Calu3 (cell line): Measurements from ENCODE around the gene ELOVL7. TPM values are rescaled to one million over a fixed set of nuclear protein-coding genes. Genes with fewer than 3 reads are reported as not detected.

Source experiments
- BruUV-seq: library from RNA; stranded (reverse); fragments of 400-500 nt; replicated peaks from 2 replicates; lab custom pipeline; 2021; lab: Mats Ljungman, UMichigan
- CTCF ChIA-PET: fragments of 300-600 bp; sonication (Branson Sonifier 250); formaldehyde crosslinking; loops from one replicate; lab custom pipeline; 2022; ENCODE audit warnings: antibody characterized with exemption; lab: Charles Lee
- DNase-seq: peaks from one replicate; pipeline ENCODE4 v3.0.0; 2022
- H3K27ac Mint-ChIP-seq: one replicate; pipeline ENCODE4 v1.8.0; 2022; ENCODE audit warnings: mixed read lengths; ENCODE audit not compliant: unreplicated experiment
- H3K27me3 Mint-ChIP-seq: one replicate; pipeline ENCODE4 v1.8.0; 2022; ENCODE audit warnings: mixed read lengths; ENCODE audit not compliant: unreplicated experiment
- H3K36me3 Mint-ChIP-seq: one replicate; pipeline ENCODE4 v1.8.0; 2022; ENCODE audit warnings: mild to moderate bottlenecking, moderate library complexity, mixed read lengths; ENCODE audit not compliant: insufficient read depth, unreplicated experiment
- H3K4me1 Mint-ChIP-seq: one replicate; pipeline ENCODE4 v1.8.0; 2022; ENCODE audit warnings: mild to moderate bottlenecking, low read depth, mixed read lengths; ENCODE audit not compliant: unreplicated experiment
- H3K4me3 Mint-ChIP-seq: one replicate; pipeline ENCODE4 v1.8.0; 2022; ENCODE audit warnings: mild to moderate bottlenecking, low read depth, moderate library complexity, mixed read lengths; ENCODE audit not compliant: unreplicated experiment
- H3K9me3 Mint-ChIP-seq: one replicate; pipeline ENCODE4 v1.8.0; 2022; ENCODE audit warnings: low read depth, mixed read lengths; ENCODE audit not compliant: unreplicated experiment
- CTCF ChIP-seq: fragments of 200-600 bp; IDR thresholded peaks from one replicate; pipeline ENCODE4 v1.8.0; 2022; ENCODE audit warnings: antibody characterized with exemption; ENCODE audit not compliant: unreplicated experiment
- intact Hi-C: fragments of 100-400 bp; cut with micrococcal nuclease; formaldehyde crosslinking; loops from one replicate; pipeline ENCODE4 v1.10.0; 2022; ENCODE audit not compliant: unreplicated experiment
- total RNA-seq: library from RNA; stranded (reverse); gene quantifications from 2 replicates; pipeline ENCODE4 v1.2.3, GENCODE V29; 2022

ELOVL7 gene
- total RNA-seq, 1 experiment from 2014 or later, result 40.5 TPM

GRCh38 chr5:60810438-60811085, 33.5 kb downstream of the ELOVL7 start:
- H3K4me3 Mint-ChIP-seq, result no peak overlapping the region
- no TSS peak for BruUV-seq
- peak overlapping the region; percentile 24 for H3K27ac Mint-ChIP-seq
- H3K4me1 Mint-ChIP-seq, result peaks cover 52% of the 10 kb centered on the region
- no peaks in the 10 kb centered on the region for H3K36me3 Mint-ChIP-seq
- intact Hi-C loops, result no loop called here
- no peaks in the 10 kb centered on the region for H3K9me3 Mint-ChIP-seq
- no peak for TF ChIP-seq CTCF
- DNase-seq, result peak; percentile 28
- CTCF ChIA-PET, result interaction anchor here (1.1 kb wide), 1 partner anchor 111 kb away, joined by 3 read pairs; the partner anchor contains the start of gene DEPDC1B
- H3K27me3 Mint-ChIP-seq, result no peaks in the 10 kb centered on the region

GRCh38 chr5:60809891-60810425, 34.1 kb downstream of the ELOVL7 start:
- no peak for TF ChIP-seq CTCF
- no TSS peak for BruUV-seq
- Mint-ChIP-seq H3K4me1 (peaks cover 58% of the 10 kb centered on the region), H3K36me3 (no peaks in the 10 kb centered on the region), H3K9me3 (no peaks in the 10 kb centered on the region), H3K4me3 (peak overlapping the region; percentile 5), H3K27me3 (no peaks in the 10 kb centered on the region), H3K27ac (peak overlapping the region; percentile 67)
- peak; percentile 7 for DNase-seq
- CTCF ChIA-PET, result no interaction called here
- intact Hi-C loops, result no loop called here

GRCh38 chr5:60806591-60807243, 37.4 kb downstream of the ELOVL7 start:
- BruUV-seq, result no TSS peak
- Mint-ChIP-seq H3K27me3 (no peaks in the 10 kb centered on the region), H3K27ac (no peak overlapping the region), H3K36me3 (no peaks in the 10 kb centered on the region), H3K4me1 (peaks cover 50% of the 10 kb centered on the region), H3K4me3 (no peak overlapping the region), H3K9me3 (no peaks in the 10 kb centered on the region)
- intact Hi-C loops, result no loop called here
- DNase-seq, result no peak
- CTCF ChIA-PET, result no interaction called here
- no peak for TF ChIP-seq CTCF

- no peak for DNase-seq
- no TSS peak for BruUV-seq
- H3K27ac Mint-ChIP-seq, result no peak overlapping the region
Measured at GRCh38 chr5:60805463-60805862, 38.6 kb downstream of the ELOVL7 start.

More at GRCh38 chr5:60805463-60805862, 38.6 kb downstream of the ELOVL7 start:
- Mint-ChIP-seq H3K4me1 (peaks cover 44% of the 10 kb centered on the region), H3K36me3 (no peaks in the 10 kb centered on the region), H3K9me3 (no peaks in the 10 kb centered on the region), H3K4me3 (no peak overlapping the region), H3K27me3 (no peaks in the 10 kb centered on the region)
- intact Hi-C loops, result no loop called here
- TF ChIP-seq CTCF, result no peak
- CTCF ChIA-PET, result no interaction called here
